ENCODE results near the gene CACNG4.

The CACNG4 gene

GRCh38 chr17:66975614-66976378 lies 11.3 kb downstream of the CACNG4 start:
- Histone ChIP-seq H3F3A (ENCODE audit: control insufficient read depth, insufficient read depth) (no peaks in the 10 kb centered on the region), H3K27me3 (ENCODE audit: control insufficient read depth, low read length) (peaks cover 23% of the 10 kb centered on the region; the same call in 1 of the 2 replicates), H3K4me3 (ENCODE audit: low read length) (no peak overlapping the region), H3K4me2 (ENCODE audit: low read length) (no peak overlapping the region), H3K79me2 (ENCODE audit: control insufficient read depth, low read length) (no peaks in the 10 kb centered on the region), H3K9me3 (ENCODE audit: control insufficient read depth, insufficient read depth, low read length) (no peaks in the 10 kb centered on the region), H3K9me2 (replicated peaks; ENCODE audit: control insufficient read depth, low read length) (no peaks in the 10 kb centered on the region), H3K36me3 (ENCODE audit: control insufficient read depth, low read length) (no peaks in the 10 kb centered on the region), H4K20me1 (ENCODE audit: control insufficient read depth, insufficient read depth, low read depth, low read length) (no peaks in the 10 kb centered on the region), H3K27ac (ENCODE audit: low read depth, low read length) (no peak overlapping the region), H3K4me1 (ENCODE audit: control insufficient read depth, low read length) (no peaks in the 10 kb centered on the region)
- peak; percentile 40 for TF ChIP-seq CTCF (IDR thresholded peaks at IDR 0.05; ENCODE audit: low read depth, low read length, poor library complexity, severe bottlenecking)
- no peak for TF ChIP-seq EZH2phosphoT487 (IDR thresholded peaks at IDR 0.05; ENCODE audit: borderline replicate concordance, low read length)

GRCh38 chr17:66976379-66976663 lies 11.8 kb downstream of the CACNG4 start:
- Histone ChIP-seq H3K4me2 (ENCODE audit: low read length) (no peak overlapping the region), H3K79me2 (ENCODE audit: control insufficient read depth, low read length) (no peaks in the 10 kb centered on the region), H3K9me3 (ENCODE audit: control insufficient read depth, insufficient read depth, low read length) (no peaks in the 10 kb centered on the region), H3K36me3 (ENCODE audit: control insufficient read depth, low read length) (no peaks in the 10 kb centered on the region), H4K20me1 (ENCODE audit: control insufficient read depth, insufficient read depth, low read depth, low read length) (no peaks in the 10 kb centered on the region), H3K27ac (ENCODE audit: low read depth, low read length) (no peak overlapping the region), H3K9me2 (replicated peaks; ENCODE audit: control insufficient read depth, low read length) (no peaks in the 10 kb centered on the region), H3K4me1 (ENCODE audit: control insufficient read depth, low read length) (no peaks in the 10 kb centered on the region), H3K27me3 (ENCODE audit: control insufficient read depth, low read length) (peaks cover 23% of the 10 kb centered on the region; the same call in 1 of the 2 replicates), H3F3A (ENCODE audit: control insufficient read depth, insufficient read depth) (no peaks in the 10 kb centered on the region), H3K4me3 (ENCODE audit: low read length) (no peak overlapping the region)
- no peak for TF ChIP-seq CTCF (IDR thresholded peaks at IDR 0.05; ENCODE audit: low read depth, low read length, poor library complexity, severe bottlenecking)
- no peak for TF ChIP-seq EZH2phosphoT487 (IDR thresholded peaks at IDR 0.05; ENCODE audit: borderline replicate concordance, low read length)

- Histone ChIP-seq H3K27me3 (ENCODE audit: control insufficient read depth, low read length) (peaks cover 23% of the 10 kb centered on the region; the same call in 1 of the 2 replicates), H4K20me1 (ENCODE audit: control insufficient read depth, insufficient read depth, low read depth, low read length) (no peaks in the 10 kb centered on the region), H3K9me3 (ENCODE audit: control insufficient read depth, insufficient read depth, low read length) (no peaks in the 10 kb centered on the region), H3K4me1 (ENCODE audit: control insufficient read depth, low read length) (no peaks in the 10 kb centered on the region), H3K4me3 (ENCODE audit: low read length) (no peak overlapping the region), H3K36me3 (ENCODE audit: control insufficient read depth, low read length) (no peaks in the 10 kb centered on the region), H3K27ac (ENCODE audit: low read depth, low read length) (no peak overlapping the region), H3K79me2 (ENCODE audit: control insufficient read depth, low read length) (no peaks in the 10 kb centered on the region), H3F3A (ENCODE audit: control insufficient read depth, insufficient read depth) (no peaks in the 10 kb centered on the region), H3K9me2 (replicated peaks; ENCODE audit: control insufficient read depth, low read length) (no peaks in the 10 kb centered on the region), H3K4me2 (ENCODE audit: low read length) (no peak overlapping the region)
- TF ChIP-seq CTCF (IDR thresholded peaks at IDR 0.05; ENCODE audit: low read depth, low read length, poor library complexity, severe bottlenecking) (no peak), EZH2phosphoT487 (IDR thresholded peaks at IDR 0.05; ENCODE audit: borderline replicate concordance, low read length) (no peak)
Observed at GRCh38 chr17:66976781-66977201, 12.3 kb downstream of the CACNG4 start.
